HG02970 (cell line): ENCODE data around the gene RTN4RL1.
A peak's percentile ranks its signal among the peaks of the same experiment; 100 is the strongest.

ENCODE experiments used
- ATAC-seq: cut with Tn5 transposase; IDR thresholded peaks from one replicate; pipeline ENCODE4 v1.9.1; 2021; ENCODE audit warnings: mild to moderate bottlenecking, moderate library complexity, moderate number of reproducible peaks; ENCODE audit not compliant: unreplicated experiment, low FRiP score

The RTN4RL1 gene

DNA sequence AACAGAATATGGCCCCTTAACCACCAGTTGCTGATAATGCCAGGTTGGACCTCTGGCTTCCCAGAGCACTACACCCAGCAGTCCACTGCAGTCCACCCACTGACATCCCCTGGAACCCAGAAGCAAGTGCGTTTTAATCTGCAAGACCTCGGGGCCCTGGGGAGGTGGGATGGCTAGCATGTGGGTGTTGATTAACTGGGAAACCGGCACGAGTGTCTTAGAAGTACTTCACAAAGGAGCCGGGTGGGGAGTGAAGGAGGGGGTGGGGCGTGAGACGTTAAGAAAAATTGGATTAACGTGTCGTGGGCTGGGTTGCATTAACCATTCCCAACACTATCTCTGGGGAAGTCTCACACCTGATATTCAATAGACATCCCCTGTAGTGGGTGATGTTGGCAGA, 23.7 kb upstream of the RTN4RL1 start:
- ATAC-seq: no peak

GRCh38 chr17:2047590-2047989, 22.5 kb upstream of the RTN4RL1 start:
- ATAC-seq: no peak

GRCh38 chr17:2044263-2044894, 19.2 kb upstream of the RTN4RL1 start:
- ATAC-seq: no peak

DNA sequence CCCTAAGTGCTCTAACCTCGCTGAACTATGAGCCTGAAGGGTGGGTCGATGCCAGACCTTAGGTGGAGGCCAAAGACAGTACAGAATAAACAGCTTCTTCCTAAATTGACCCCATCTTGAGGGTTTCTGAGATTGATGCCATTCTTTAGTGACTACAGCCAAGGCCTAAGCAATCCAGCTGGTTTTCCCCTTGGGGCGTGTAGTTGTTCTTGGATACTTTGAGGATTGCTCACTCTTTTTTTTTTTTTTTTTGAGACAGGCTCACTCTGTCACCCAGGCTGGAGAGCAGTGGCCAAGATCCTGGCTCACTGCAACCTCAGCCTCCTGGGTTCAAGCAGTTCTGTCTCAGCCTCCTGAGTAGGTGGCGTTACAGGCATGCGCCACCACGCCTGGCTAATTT, 18.7 kb upstream of the RTN4RL1 start:
- no peak for ATAC-seq

DNA sequence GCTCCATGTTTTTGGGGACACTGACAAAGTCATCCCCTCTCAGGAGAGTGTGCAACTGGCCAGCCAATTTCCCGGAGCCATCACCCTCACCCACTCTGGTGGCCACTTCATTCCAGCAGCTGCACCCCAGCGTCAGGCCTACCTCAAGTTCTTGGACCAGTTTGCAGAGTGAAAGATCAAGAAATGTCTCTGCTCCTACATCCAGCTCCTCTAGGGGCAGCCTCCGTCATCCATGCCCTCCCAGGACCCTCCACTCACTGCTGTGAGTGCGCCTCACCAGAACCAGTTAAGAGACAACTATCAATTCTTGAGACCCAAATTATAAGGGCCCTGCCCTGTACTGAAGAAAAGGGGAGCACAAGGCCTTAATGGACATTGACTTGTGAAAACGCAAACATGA, 17.8 kb upstream of the RTN4RL1 start:
- no peak for ATAC-seq

GRCh38 chr17:2042390-2042847, 17.3 kb upstream of the RTN4RL1 start:
- no peak for ATAC-seq

DNA sequence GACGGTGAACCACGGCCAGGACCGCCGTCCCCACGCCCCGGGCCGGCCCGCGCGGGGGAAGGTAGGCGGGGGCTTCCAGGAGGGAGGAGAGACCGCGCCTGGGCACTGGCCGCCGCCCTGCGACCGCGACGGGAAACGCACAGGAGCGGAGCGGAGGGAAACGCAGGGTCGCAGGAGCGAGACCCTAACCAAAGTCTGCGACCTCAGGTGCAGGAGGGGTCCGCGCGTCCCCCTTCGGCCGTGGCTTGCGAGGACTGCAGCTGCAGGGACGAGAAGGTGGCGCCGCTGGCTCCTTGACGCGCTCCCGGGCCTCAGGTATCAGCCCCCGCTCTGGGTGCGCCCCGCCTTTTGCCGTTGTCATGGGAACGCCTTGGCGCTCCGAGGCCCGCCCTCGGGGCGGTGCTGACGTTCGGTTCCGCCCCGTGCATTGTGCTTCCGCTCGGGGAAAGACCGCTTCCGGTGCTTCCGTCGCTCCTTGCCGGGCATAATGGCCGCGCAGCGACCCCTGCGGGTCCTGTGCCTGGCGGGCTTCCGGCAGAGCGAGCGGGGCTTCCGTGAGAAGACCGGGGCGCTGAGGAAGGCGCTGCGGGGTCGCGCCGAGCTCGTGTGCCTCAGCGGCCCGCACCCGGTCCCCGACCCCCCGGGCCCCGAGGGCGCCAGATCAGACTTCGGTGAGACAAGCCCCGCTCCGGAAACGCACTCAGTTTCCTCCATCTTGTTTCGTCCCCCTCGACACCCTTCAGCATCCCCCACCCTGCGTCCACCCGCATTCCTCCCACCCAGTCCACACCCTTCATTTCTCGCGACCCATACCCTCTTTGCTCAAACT, 16.6 kb upstream of the RTN4RL1 start, which contains the start of gene OVCA2:
Gene OVCA2 (plus strand): TSS at position 462 of the 829 bp plus-strand sequence. CDS start 26 bp downstream, at position 488.
- peak; percentile 91 for ATAC-seq

GRCh38 chr17:2040942-2041560, 15.9 kb upstream of the RTN4RL1 start:
- no peak for ATAC-seq

DNA sequence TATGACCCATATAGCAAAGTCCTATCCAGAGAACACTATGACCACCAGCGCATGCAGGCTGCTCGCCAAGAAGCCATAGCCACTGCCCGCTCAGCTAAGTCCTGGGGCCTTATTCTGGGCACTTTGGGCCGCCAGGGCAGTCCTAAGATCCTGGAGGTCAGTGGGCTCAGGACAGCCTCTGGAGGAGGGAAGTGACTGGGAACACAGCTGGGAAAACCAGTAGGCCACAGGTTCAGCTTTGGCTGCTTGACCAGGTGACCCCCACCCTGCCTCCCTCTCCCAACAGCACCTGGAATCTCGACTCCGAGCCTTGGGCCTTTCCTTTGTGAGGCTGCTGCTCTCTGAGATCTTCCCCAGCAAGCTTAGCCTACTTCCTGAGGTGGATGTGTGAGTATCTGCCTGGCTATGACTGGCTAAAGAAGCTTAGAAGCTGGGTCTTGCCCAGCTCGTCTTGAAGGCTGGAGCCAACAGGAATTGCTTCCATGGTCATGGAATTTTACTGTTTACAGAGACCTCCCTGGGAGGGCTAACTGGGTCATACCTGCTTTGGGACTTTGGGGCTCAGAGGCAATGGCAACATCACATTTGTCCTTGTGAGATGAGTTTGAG, 15.2 kb upstream of the RTN4RL1 start:
- no peak for ATAC-seq

- ATAC-seq: no peak
Measured at GRCh38 chr17:2037155-2037554, 12.0 kb upstream of the RTN4RL1 start.

GRCh38 chr17:2035541-2036488, 10.7 kb upstream of the RTN4RL1 start:
- ATAC-seq: no peak

- no peak for ATAC-seq
Measured at GRCh38 chr17:2034806-2035540, 9.8 kb upstream of the RTN4RL1 start.

DNA sequence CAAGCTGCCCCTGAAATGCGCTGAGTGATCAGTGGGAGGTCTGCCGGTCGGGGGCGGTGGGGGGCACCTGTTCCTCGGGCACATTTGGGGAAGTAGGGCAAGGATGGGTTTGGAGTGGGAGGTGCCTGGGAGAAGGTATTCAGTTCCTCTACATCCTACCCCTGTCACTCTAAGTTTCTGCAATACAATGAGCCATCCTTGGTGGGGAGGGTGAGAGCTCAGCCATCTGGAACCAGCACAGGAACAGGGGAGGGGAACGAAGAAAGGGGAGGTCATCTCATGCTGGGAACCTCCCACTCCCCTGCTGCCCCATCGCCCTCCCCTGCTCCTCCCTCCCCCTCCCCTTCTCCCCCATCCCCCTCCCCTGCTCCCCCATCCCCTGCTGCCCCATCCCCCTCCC, 9.0 kb upstream of the RTN4RL1 start:
- no peak for ATAC-seq

DNA sequence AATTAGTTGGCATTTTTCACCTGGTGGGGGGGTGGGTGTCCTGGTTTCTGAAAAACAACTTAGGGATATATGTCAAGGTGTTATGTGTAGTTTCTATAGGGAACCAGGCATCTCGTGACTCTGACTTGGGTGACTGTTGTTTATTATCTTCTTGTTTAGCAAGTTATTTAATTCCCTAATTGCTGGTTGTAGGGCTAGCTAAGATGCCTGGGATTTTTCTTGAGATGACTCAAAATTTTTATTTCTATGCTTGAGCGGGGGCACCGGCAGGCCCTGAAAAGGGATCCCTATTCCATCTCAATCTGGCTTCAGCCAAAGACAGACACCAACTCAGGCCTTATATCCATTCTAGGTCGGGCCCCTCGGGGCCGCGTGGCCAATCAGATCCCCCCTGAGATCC, 8.0 kb upstream of the RTN4RL1 start:
- ATAC-seq: no peak

- no peak for ATAC-seq
Measured at GRCh38 chr17:2030779-2031163, 5.6 kb upstream of the RTN4RL1 start.

DNA sequence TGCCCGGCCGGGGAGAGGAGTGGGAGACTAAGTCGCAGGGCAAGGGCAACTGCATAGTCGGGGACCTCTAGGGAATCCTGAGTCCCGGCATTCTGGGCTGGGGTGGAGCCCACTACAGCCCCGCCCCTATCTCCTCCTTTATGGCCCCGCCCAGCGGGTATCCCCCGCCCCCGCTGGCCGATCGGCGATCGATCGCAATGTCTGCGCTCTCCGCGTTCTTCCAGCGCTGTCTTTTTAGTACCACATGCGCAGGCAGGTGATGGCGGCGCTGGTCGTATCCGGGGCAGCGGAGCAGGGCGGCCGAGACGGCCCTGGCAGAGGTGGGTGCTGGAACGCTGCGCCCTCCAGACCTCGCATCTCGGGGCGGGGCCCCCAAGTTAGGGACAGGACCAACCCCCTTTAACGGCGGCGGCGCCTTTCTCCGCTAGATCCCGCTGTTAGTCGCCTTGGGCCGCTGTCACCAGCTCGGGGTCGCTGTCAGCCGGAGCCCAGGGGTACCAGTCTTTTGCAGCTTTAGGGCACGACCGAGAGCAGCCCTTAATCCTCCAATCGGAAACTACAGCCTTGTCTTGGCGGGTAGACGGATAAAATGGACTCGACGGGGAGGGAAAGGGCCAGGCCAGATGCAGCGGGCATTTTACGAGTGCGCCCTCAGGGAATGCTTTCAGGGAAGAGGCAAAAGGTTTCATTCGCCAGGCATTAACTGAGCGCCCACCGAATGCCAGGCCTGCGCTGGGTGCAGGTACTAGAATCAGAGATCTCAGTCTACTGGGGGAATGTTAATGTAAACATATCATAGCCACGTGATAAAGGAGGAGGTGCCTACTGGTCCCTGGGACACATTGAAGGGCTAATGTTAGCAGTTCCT, 5.0 kb upstream of the RTN4RL1 start, which contains the start of gene DPH1:
Gene DPH1 (plus strand): TSS at position 243 of the 868 bp plus-strand sequence. CDS start 17 bp downstream, at position 260.
- ATAC-seq: peak; percentile 47

GRCh38 chr17:2028737-2029136, 3.6 kb upstream of the RTN4RL1 start:
- ATAC-seq: no peak

GRCh38 chr17:2028234-2028614, 3.1 kb upstream of the RTN4RL1 start:
- no peak for ATAC-seq
